GM15510 (cell line): ENCODE results near the gene ITGA3.

Experiments used
- POLR2A ChIP-seq: IDR thresholded peaks from 3 replicates; pipeline ENCODE4 v1.6.1; 2011; ENCODE audit warnings: borderline replicate concordance; ENCODE audit not compliant: insufficient read length; ENCODE audit errors: extremely low read depth

Gene ITGA3

DNA sequence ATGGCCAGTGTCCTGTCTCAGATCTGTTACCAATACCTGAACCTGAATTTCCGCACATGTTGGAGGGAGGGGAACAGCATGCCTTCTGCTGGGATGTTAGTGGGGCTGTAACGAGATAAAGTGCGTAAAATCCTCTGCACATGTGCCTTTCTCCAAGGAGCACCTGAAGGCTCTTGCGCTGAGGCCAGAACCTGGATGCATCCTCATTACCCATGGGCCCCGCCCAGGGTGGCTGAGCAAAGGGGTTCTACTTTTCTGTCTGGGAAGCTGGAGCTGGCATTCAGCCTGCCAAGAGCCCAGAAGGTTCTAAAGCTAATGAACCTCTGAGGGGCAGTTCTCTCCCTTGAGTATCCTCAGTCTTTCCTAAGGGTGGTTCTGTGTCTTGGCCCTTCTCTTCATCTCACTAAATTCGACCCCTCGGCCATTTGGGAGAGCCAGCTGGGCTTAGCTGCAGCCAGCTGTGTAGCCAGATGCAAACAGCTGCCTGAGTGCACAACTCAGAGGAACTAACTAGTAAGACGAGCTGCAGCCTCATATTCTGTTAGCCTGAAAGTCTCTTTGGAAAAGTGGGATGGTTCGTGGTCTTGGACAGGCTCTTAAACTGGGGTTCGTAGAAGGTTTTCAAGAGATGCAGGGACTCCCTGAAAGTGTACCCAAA is 2.5 kb downstream of the ITGA3 start:
- TF ChIP-seq POLR2A, result no peak

DNA sequence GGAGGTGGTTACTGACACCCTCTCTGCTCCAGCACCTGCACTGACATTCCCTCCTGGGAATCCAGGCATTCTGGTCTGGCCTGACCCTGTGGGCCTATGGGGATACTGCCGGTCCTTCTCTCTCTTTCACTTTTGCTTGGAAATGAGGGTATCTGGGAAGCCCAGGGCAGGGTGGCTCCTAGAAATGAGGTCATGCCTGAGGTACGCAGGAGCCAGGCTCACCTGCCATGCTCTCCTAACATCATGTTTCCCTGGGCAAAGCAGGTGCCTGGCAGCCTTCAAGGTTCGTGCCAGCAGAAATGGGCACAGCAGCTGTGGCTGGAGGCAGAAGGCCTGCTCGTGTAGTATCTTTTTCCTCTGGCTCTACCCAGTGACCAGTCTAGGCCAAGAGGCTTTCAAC is 3.3 kb downstream of the ITGA3 start:
- no peak for TF ChIP-seq POLR2A

DNA sequence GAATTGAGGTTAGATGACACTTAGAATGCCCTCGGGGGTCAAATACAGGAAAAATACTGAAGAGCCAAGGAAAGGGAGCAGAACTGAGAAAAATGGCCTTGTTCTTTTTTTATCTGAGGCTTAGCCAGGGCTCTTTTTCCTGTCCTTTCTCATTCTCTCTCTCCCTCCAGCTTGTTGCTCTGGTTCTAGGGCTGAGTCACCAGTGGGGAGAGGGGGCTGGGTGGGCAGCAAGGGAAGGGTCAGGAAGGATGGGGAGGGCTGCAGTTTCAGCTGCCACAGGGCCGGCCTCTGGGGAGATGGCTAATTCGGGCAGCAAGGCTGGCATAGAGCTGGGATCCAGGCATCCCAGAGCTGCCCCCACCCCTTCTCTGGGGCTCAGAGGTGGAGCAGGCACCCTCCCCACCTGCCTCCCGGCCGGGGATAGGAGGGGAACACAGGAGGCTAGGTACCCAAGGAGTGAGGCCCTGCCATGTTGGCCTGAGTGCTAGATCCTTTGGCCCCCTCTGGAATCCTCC is 3.9 kb downstream of the ITGA3 start:
- TF ChIP-seq POLR2A, result no peak

DNA sequence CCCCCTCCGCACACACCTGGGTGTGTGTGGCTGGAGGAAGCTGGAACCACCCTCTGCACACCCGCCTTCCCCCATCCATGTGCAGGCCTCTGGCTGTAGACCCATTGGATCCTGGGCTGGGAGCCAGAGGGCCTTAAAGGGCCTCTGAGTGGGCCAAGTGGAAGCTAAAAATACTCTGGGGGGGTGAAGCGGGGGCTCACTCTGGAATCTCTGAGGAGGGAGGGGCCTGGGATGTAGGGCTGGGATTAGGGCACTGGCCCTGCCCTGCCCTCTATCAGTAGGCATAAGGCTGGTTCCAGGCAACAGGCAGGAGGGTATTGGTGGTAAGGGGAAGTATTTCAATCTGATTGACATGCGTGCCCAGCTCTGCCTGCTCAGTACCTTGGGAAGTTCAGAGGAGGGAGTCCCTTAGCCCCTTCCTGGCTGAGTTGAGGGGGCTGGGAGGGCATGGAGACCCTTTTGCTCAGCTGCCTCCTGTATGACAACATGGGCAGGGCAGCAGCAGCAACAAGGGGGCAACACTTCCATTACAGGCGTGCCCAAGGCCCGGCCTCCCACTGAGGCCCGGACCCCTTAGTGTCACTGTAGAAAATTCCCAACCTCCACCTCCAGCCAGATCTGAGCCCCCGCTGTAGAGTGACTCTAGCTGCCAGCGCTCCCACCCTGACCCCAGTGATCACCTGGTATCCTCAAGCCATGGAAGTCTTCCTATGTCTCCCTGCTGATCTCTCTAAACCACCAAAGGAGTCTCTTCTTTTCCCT is 5.2 kb downstream of the ITGA3 start:
- no peak for TF ChIP-seq POLR2A

DNA sequence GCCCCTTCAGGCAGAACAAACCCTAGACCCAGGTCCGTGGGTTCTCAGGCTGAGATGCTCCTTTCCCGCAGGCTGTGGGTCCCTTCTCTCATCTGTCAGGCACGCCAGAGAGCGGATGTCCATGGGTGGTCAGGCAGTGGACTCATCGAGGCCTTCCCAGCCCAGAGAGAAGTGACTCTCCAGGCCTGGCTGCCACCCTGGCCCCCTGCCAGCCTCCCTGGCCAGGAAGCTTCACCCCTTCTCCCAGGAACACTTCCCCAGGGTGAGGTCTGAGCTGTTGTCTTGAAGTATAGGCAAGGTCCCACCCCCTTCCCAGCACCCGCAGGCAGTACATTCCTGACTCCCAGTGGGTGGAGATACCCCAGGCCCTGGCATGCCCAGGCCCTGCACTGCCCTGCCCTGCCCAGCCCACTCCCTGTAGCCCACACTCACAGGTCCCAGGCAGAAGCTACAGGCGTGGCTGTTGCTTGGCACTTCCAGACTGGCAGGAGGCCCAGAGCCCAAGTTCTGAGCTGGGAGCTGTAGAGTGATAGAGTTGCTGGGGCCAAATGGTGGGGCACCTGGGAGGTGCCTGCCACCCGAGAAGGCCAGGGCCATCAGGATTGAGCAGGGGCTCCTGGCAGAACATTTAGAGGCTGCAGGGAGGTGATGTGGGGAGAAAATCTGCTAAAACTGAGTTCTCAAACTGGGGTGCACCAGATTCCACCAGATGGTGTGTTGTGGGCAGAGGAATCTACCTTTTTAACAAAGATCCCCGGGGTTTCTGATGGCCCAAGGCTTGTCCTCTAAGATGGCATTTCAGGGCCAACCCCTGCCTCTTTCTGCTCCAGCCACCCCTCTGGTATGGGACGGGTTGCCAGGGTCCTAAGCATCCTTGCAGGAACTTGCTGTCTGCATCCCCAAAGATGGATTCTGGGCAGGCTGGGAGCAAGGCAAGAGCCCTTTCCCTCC is 6.7 kb downstream of the ITGA3 start:
- no peak for TF ChIP-seq POLR2A

DNA sequence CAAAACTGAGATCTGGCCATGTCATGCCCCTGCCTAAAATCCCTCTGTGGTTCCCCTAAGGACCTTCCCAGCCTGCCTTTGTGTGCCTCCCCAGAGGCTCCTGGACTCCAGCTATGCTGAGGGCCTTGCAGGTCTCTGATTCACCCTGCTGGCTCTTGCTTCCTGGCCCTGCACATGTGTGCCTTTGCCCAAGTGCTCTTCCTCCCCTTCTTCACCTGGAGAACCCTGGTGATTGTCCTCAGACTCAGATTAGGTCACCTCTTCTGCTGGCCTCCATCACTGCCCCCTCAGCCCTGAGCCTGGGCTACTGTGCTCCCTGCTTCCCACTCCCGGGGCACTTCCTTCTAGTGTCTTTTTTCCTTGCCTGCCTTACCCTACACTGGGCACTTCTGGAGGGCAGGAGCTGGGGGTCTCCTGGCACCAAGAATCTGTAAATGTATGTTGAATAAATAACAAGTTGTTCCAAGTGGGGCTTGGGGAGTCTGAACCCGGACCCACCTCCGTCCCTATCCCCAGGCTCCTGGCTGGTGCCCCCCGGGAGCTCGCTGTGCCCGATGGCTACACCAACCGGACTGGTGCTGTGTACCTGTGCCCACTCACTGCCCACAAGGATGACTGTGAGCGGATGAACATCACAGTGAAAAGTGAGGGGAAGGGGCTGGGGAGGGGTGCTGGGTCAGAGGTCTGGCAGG is 7.8 kb downstream of the ITGA3 start:
- TF ChIP-seq POLR2A, result no peak

DNA sequence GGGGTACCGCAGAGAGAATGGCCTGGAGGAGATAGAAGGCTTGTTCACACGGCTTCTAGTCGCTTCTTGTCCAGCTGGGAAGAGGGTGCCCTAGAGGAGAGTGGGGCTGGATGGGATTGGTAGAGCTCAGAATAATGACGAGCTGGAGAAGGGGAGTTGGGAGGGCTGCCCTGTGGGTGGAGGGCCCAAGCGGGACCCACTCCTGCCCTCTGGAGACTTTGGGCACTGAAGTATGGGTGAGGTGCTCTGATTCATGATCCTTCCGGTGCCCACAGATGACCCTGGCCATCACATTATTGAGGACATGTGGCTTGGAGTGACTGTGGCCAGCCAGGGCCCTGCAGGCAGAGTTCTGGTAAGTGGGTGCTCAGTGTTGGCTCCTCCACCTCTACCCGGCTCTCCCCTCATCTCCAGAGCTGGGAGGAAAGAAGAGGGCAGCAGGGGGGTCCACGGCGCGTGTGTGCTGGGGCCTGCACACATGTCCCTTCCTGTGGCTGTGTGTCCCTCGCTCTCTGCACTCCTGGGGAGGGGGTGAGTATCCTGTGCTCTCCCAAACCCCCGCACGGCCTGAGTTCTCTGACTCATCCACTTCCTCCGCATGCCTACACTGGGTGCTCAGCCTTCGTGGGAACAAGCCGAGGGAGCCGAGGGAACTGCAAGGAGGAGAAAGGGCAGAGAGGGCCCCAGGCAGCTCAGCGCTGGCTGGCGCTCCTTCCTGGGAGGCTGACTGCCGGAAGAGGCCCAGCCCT is 8.5 kb downstream of the ITGA3 start:
- TF ChIP-seq POLR2A, result no peak

DNA sequence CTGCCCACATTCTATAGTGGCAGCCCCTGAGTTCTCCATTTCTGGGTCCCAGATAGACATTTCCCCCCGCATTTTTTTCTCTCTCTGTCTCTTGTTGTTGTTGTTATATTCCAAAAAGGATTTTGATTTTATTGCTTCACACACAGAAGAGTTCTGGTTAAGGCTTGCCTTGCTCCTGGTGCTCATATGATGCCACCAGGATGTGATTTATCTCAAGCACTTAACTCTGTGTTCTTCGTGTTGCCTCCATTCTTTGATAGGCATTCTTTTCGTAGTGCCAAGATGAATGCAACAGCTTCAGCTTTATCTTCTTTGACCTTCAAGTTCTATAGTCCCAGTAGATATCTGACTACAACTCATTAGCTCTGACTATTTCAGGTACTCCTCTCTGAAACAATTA is 9.1 kb downstream of the ITGA3 start:
- no peak for TF ChIP-seq POLR2A

DNA sequence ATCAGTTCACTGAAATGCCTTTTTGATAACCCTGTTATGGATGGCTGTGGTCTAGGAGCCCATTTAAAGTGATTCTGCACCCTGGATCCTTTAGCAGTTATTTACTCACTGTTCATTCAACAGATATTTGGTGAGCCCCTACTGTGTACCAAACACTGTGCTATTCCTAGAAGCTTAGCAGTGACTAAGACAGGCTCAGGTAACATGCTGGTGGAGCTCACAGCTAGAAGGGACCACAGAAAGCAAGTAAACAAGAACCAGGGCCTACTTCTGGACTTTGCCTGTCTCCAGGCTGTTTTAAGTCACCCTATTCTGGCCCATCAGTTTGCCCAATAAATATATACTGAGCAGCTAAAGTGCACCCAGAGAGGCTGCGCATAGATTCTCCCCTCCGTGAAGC is 11.1 kb downstream of the ITGA3 start:
- TF ChIP-seq POLR2A, result no peak

DNA sequence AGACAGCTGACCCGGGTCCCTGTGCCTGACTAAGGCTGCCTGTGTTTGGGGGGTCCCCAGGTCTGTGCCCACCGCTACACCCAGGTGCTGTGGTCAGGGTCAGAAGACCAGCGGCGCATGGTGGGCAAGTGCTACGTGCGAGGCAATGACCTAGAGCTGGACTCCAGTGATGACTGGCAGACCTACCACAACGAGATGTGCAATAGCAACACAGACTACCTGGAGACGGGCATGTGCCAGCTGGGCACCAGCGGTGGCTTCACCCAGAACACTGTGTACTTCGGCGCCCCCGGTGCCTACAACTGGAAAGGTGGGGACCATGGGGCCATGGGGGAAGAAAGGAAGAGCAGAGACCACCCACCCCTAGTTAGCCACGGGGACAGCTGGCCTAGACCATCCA is 12.1 kb downstream of the ITGA3 start:
- no peak for TF ChIP-seq POLR2A

DNA sequence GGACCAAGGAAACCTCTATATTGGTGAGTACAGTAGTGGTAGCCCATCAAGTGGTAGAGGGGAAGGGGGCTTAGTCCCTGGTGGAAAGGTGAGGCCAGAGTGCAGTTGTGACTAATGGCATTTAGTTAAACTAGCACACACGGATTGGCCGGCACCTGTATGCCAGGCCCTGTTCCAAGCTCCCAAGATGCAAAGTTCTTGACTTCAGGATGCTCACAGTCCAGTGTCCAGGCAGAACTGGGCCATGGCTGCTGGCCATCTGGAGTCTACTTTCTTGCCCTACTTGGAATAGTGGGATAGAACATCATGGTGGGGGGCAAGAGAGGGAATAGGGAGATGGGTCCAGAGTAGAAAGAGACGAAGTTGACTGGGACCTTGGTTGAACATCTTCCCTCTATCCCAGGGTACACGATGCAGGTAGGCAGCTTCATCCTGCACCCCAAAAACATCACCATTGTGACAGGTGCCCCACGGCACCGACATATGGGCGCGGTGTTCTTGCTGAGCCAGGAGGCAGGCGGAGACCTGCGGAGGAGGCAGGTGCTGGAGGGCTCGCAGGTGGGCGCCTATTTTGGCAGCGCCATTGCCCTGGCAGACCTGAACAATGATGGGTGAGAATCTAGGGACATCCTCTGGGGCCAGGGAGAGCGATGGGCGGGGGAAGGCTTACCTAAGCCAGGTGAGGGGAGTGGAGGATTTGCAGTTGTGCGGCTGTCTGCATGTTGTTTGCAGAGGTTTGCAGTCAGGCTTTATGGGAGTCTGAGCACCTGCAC is 15.2 kb downstream of the ITGA3 start:
- no peak for TF ChIP-seq POLR2A

DNA sequence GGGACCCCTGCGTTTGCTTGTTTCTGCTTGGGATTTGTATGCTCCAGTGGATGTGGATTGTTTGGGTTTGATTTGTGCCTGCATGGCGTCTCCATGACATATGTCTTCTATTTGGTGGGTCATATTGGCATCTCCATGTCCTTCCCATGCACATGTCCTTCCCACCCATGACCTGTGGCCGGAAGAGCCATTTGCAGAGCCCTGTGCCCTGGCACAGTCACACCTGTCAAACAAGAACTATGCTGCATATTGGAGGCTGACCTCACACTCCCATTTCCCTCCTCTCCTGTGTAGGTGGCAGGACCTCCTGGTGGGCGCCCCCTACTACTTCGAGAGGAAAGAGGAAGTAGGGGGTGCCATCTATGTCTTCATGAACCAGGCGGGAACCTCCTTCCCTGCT is 15.8 kb downstream of the ITGA3 start:
- TF ChIP-seq POLR2A, result no peak

DNA sequence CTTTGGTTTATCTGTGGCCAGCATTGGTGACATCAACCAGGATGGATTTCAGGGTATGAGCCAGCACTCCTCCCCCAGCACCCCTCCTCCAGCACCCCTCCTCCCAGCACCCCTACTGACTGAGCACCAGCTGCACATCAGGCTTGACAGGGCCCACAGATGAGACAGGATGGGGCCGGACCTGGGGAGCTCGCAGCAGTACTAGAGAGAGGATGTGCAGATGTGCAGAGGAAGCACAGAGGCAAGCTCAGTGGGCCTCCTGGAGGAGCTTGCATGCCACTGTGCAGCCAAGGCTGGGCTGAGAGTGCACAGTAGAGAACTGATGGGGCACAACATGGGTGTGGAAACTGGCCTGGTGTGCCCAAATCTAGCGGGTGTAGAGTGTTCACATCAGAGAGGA is 16.2 kb downstream of the ITGA3 start:
- TF ChIP-seq POLR2A, result no peak
